Renal cortex interstitium (tissue), 11 donors: Measurements from ENCODE around the gene ASS1. TPM values are rescaled to one million over a fixed set of nuclear protein-coding genes. Genes with fewer than 3 reads are reported as not detected.

Source experiments
- DNase-seq, 11 donors: peaks; one replicate each; pipeline ENCODE4 v3.0.0-alpha.2; 2013; ENCODE audit warnings: low read depth in 9 of 11, low spot score in 4 of 11; ENCODE audit errors: extremely low read depth in 1 of 11
- polyA plus RNA-seq, 3 donors: library from polyadenylated mRNA; unstranded; fragments of 120-200 nt; gene quantifications; one replicate each; pipeline ENCODE4 v1.2.1, GENCODE V29; 2013; ENCODE audit not compliant: insufficient read length in 3 of 3

Gene ASS1
- polyA plus RNA-seq, 3 donors, result 298 to 320 (median 309) TPM

DNA sequence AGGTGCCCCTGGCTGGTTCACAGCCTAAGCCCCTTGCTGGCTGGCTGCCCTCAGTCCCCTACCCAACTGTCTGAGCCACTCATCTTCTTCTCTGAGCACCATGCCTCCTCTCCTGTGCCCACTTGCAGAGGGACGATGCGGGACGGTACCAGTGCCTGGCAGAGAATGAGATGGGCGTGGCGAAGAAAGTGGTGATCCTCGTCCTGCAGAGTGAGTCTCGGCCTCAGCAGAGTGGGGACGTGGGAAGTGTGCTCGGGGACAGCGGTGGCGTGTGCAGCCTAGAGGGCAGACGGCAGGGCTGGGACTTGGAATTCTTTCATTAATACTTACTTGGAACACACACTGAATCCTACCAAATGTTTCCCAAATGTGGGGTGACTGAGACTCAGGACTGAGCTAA, 34.3 kb upstream of the ASS1 start:
- DNase-seq, result no peak

DNA sequence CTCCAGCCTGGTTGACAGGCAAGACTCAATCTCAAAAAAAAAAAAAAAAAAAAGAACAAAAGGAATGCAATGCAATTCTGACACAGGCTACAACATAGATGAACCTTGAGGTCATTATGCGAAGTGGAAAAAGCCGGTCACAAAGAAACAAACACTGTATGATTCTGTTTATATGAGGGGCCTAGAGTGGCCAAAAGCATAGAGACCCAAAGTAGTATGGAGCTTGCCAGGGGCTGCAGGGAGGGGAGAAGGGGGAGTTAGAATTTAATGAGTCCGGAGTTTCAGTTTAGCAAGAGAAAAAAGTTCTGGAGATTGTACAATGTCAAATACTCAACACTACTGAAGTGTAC, 33.2 kb upstream of the ASS1 start:
- DNase-seq, result no peak

- no peak for DNase-seq
These were observed 30.6 kb upstream of the ASS1 start for GRCh38 chr9:130414081-130414731.

- DNase-seq, result no peak
These were observed 29.6 kb upstream of the ASS1 start for GRCh38 chr9:130414910-130415746.

DNA sequence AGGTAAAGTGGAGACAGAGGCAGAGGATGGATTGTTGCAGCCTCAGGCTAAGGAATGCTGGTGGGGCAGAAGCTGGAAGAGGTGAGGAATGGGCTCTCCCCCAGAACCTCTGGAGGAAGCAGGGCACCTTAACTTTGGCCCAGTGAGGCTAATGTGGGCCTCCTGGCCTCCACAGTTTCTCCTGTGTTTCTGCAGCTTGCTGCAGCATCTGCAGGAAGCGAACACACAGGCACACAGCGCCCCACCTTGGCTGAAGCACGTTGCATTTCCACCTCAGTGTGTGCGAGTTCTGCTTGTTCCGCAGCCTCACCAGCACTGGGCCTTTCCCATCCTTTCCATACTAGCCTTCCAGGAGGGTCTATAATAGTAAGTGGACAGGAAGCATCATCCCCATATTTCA, 27.2 kb upstream of the ASS1 start:
- DNase-seq, result no peak

DNA sequence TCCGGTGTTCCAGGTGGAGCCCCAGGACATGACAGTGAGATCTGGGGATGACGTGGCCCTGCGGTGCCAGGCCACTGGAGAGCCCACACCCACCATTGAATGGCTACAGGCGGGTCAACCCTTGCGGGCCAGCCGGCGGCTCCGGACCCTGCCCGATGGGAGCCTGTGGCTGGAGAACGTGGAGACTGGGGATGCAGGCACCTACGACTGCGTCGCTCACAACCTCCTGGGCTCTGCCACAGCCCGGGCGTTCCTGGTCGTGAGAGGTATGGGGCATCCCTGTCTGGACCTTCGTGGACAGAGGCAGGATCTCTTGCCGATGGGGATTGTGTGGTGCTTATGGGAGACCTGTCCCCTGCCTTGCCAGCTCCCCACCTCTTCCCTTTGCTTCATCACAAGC, 26.0 kb upstream of the ASS1 start:
- DNase-seq, result no peak

DNA sequence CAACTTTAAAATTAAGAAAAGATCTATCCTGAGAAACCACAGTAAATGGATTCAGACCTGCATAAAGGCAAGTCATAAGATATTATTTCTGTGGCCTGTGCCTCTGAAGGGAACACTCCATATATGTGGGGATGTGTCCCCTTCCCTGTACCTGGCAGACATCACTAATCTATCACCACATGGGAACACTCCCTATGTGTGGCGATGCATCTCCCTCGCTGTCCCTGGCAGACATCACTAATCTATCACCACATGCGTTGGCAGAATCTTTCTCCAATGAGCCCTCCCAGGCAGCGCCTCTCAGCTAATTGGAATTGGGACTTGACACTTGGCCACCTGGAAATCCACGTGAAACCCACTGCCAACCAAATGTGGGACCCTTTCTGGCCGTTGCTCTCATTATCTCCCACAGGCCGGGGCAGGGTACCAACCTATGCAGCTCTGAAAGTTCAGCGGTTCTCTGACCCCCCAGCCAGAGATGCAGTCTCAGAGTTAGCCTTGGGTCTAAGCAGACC, 25.2 kb upstream of the ASS1 start:
- no peak for DNase-seq

GRCh38 chr9:130421154-130421801, 23.5 kb upstream of the ASS1 start:
- no peak for DNase-seq

DNA sequence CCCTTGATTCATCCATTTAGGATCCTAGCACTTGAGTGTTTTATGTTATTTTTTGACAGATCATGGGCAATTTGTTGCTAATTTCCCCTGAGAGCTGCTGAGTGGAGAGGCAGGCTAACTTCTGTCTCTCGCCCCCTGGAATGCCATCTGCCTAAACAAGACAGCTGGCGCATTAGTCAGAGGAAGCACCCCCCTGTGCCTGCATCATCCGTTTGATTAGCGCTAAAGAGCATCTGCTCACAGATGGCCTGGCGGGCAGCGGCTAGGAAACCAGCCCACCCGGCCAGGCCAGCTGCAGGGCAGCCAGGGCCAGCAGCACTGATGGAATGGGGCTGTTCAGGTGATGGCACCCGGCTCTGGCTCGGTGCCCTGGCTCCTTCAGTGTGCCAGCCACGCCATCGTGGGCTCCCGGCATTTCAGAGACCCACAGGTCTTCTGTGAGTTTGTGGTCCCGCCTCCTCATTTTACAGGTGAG, 22.9 kb upstream of the ASS1 start:
- no peak for DNase-seq

- no peak for DNase-seq
These were observed 22.2 kb upstream of the ASS1 start for GRCh38 chr9:130422546-130422945.

DNA sequence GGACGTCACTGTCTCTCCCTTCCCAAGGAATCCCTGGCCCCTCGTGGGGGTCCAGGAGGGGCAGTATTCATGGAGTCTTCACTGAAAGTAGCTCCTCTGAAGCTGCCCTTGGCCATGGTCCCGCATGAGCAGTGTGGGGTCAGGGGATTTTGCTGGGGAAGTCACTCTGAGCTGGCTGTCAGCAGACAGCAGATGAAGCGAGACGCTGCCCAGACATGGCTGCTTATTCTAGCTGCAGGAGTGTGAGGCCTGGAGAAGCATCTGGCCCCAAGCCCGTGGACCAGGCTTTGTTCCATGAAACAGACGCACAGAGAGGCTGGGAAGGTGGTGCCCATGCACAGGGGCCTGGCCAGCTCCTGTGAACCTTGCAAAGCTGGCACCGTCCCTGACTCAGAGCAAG, 21.5 kb upstream of the ASS1 start:
- no peak for DNase-seq

GRCh38 chr9:130424595-130425454, 19.9 kb upstream of the ASS1 start:
- no peak for DNase-seq

DNA sequence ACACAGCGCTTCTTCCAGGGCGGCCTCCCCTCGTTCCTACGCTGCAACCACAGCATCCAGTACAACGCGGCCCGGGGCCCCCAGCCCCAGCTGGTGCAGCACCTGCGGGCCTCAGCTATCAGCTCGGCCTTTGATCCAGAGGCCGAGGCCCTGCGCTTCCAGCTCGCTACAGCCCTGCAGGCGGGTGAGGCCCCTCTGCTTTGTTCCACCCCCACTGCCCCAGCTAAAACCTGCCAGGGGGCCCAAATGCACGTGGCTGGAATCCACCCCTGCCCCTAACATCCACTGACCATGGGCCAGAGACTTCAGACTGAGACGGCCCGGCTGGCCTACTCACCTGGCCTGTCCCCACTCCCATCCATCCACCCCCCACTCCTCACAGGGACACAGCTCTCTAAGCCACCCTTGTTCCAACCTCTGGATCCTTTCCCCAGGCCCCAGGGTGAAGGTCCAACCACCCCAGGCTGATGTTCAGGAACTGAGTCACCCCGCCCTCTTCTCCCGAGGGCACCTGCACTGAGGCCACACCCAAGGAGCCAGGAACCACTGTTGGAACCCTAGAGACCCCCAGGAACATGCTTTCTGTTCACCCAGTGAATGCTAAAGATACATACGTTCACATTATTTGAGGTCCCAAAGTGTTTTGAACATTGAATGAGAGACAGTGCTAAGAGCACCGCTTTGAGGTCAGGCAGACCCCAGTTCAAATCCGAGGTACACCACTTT, 18.9 kb upstream of the ASS1 start:
- DNase-seq, result no peak

- DNase-seq, result no peak
These were observed 18.3 kb upstream of the ASS1 start for GRCh38 chr9:130426467-130426773.

GRCh38 chr9:130426883-130427282, 17.9 kb upstream of the ASS1 start:
- DNase-seq, result no peak

DNA sequence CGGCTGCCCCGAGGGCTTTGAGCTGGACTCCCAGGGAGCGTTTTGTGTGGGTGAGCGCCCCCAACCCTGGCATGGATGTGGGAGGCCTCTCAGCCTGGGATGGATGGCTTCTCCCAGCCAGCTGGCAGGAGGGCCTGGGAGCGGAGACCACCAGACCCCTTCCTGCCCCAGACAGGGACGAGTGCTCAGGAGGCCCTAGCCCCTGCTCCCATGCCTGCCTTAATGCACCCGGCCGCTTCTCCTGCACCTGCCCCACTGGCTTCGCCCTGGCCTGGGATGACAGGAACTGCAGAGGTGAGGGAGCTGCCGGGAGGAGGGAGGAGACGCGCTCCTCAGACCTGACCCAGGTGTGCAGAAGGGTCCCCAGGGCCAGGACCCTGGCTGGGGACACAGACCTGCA, 17.4 kb upstream of the ASS1 start:
- DNase-seq, result no peak

GRCh38 chr9:130428086-130428665, 16.6 kb upstream of the ASS1 start:
- no peak for DNase-seq

DNA sequence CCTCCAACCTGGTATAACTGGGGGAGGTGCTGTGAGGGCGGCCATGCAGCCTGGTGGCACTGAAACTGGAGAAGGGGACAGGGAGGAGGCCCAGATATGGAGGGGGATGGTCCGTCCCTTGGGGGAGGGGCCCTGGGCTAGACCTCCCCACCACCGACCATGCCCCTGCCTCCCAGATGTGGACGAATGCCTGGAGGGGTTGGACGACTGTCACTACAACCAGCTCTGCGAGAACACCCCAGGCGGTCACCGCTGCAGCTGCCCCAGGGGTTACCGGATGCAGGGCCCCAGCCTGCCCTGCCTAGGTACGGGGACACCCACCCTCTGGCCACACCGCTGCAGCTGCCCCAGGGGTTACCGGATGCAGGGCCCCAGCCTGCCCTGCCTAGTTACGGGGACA, 15.4 kb upstream of the ASS1 start:
- DNase-seq, result no peak
